Adrenal gland (tissue), 12 donors: ENCODE results near the gene NCAM2. TPM values are rescaled to one million over a fixed set of nuclear protein-coding genes. Genes with fewer than 3 reads are reported as not detected.

Experiments used
- DNase-seq, 7 donors: peaks; one replicate each; pipeline ENCODE4 v3.0.0-alpha.2; 2019 to 2020
- H3K27ac ChIP-seq, 5 donors: fragments of 200-600 bp; sonication (generic) in 4 of 5; 1 replicate in 3 of 5; 2 replicates in 2 of 5; pipeline versions ENCODE4 v1.5.1 to v1.8.0; 2016 to 2020; ENCODE audit warnings: mild to moderate bottlenecking in 1 of 5
- H3K27me3 ChIP-seq: fragments of 200-600 bp; 2 replicates; pipeline ENCODE4 v1.8.0; 2021
- H3K36me3 ChIP-seq, 2 donors: fragments of 200-600 bp; replicated peaks in 1 of 2; 1 replicate in 1 of 2; 2 replicates in 1 of 2; pipeline versions ENCODE4 v1.5.1 to v1.8.0; 2018 to 2022
- H3K4me1 ChIP-seq, 2 donors: fragments of 200-600 bp; replicated peaks in 1 of 2; 1 replicate in 1 of 2; 2 replicates in 1 of 2; pipeline versions ENCODE4 v1.5.1 to v1.8.0; 2018 to 2021
- H3K4me3 ChIP-seq, 4 donors: fragments of 200-600 bp; sonication (generic) in 3 of 4; one replicate each; pipeline ENCODE4 v1.5.1; 2016 to 2018
- H3K9me3 ChIP-seq, 3 donors: fragments of 200-600 bp; sonication (generic) in 1 of 3; replicated peaks in 1 of 3; 1 replicate in 2 of 3; 2 replicates in 1 of 3; pipeline versions ENCODE4 v1.5.1 to v1.8.0; 2016 to 2021
- CTCF ChIP-seq, 6 experiments: fragments of 450-650 bp in 4 of 6; fragments of 200-600 bp in 2 of 6; sonication (generic) in 1 of 6; IDR thresholded peaks; 1 replicate in 5 of 6; 2 replicates in 1 of 6; pipeline versions ENCODE4 v1.5.1 to v1.8.0; 2016 to 2021; ENCODE audit warnings: antibody characterized with exemption in 6 of 6, mild to moderate bottlenecking in 2 of 6, moderate library complexity in 1 of 6
- POLR2A ChIP-seq, 2 donors: fragments of 450-650 bp; IDR thresholded peaks; one replicate each; pipeline ENCODE4 v1.6.1; 2017; ENCODE audit warnings: antibody characterized with exemption in 2 of 2, mild to moderate bottlenecking in 2 of 2, moderate library complexity in 1 of 2
- WGBS, 4 donors: extraction: QIAGEN DNeasy Blood & Tissue Kit in 2 of 4; methylation state at CpG; one replicate each; pipeline versions ENCODE4 v1.1.5 to v1.1.7; 2013 to 2017; 5-methylcytosine and 5-hydroxymethylcytosine counted together
- intact Hi-C, 2 donors: fragments of 100-400 bp; cut with DNase I; formaldehyde crosslinking; loops; one replicate each; pipeline versions ENCODE4 v1.14.1 to v1.15.0; 2022 to 2023
- polyA plus RNA-seq, 3 donors: library from polyadenylated mRNA; stranded (reverse); fragments of 200-250 nt in 2 of 3; fragments of 350-450 nt in 1 of 3; fragmentation: Illumina TruSeq in 1 of 3; extraction: RNeasy Lipid Tissue Mini Kit (QIAGEN cat#74804) in 1 of 3; gene quantifications; one replicate each; pipeline ENCODE4 v1.2.3, GENCODE V29; 2013 to 2014
- total RNA-seq, 9 donors: library from RNA; depleted of rRNA in 4 of 9; stranded (reverse); fragments of >200 nt in 4 of 9; fragments of 120-200 nt in 1 of 9; fragmentation: NEBNext Ultra II Directional in 1 of 9; extraction: Animal tissue kit (Norgen Biotek cat#: 25700) in 1 of 9; gene quantifications; one replicate each; pipeline versions ENCODE4 v1.1.0 to v1.2.4, GENCODE V29; 2013 to 2023
- donor health status: healthy with polysubstance abuse.
- donor health status: Bipolar disorder and iron deficiency.
- donor health status: DM: yes; HTN: yes; CAD: no.
- donor health status: DM: no; HTN: no; CAD: no.
- donor health status: DM: no; HTN: no; CAD: no.
- donor health status: DM: yes; HTN: yes; CAD: no.

The NCAM2 gene
- total and polyA plus RNA-seq, 12 donors = 2.2 to 59.4 (median 18.9) TPM

GRCh38 chr21:21018821-21019220, 20.6 kb downstream of the NCAM2 start:
- Histone ChIP-seq H3K27ac (no peak overlapping the region), H3K36me3 (no peaks in the 10 kb centered on the region), H3K4me3 (no peak overlapping the region), H3K27me3 (no peaks in the 10 kb centered on the region), H3K9me3 (peaks cover 0 to 10% (median 0%) of the 10 kb centered on the region in 3 donors), H3K4me1 (peaks cover 0 to 6% of the 10 kb centered on the region in 2 donors)
- intact Hi-C loops = loop anchor here in 1 of 2 donors (10.0 kb wide), 1 partner anchor 1776 kb away; no protein-coding TSS in a partner anchor
- WGBS, 4 donors = 25 to 37% (median 33%) methylated on average over 1 of the region's 1 CpG
- TF ChIP-seq POLR2A (IDR thresholded peaks at IDR 0.05) (no peak), CTCF (IDR thresholded peaks at IDR 0.05) (no peak)
- peak in 1 of 7 donors; percentile 19 for DNase-seq

GRCh38 chr21:21019681-21020080, 21.5 kb downstream of the NCAM2 start:
- WGBS, 4 donors = 78 to 86% (median 84%) methylated on average over 4 of the region's 4 CpGs
- H3K4me1 ChIP-seq = peaks cover 0 to 6% of the 10 kb centered on the region in 2 donors
- no peaks in the 10 kb centered on the region for H3K27me3 ChIP-seq
- no peak overlapping the region for H3K4me3 ChIP-seq
- peaks cover 0 to 10% (median 0%) of the 10 kb centered on the region in 3 donors for H3K9me3 ChIP-seq
- no peaks in the 10 kb centered on the region for H3K36me3 ChIP-seq
- intact Hi-C loops = loop anchor here in 1 of 2 donors (10.0 kb wide), 1 partner anchor 1775 kb away; no protein-coding TSS in a partner anchor
- DNase-seq = no peak
- TF ChIP-seq POLR2A (IDR thresholded peaks at IDR 0.05) (no peak), CTCF (IDR thresholded peaks at IDR 0.05) (no peak)
- no peak overlapping the region for H3K27ac ChIP-seq

- no peak for DNase-seq
- Histone ChIP-seq H3K9me3 (peaks cover 0 to 10% (median 0%) of the 10 kb centered on the region in 3 donors), H3K27ac (no peak overlapping the region), H3K27me3 (no peaks in the 10 kb centered on the region), H3K4me3 (no peak overlapping the region), H3K36me3 (no peaks in the 10 kb centered on the region), H3K4me1 (peaks cover 4 to 12% of the 10 kb centered on the region in 2 donors)
- intact Hi-C loops = no loop called here
- TF ChIP-seq CTCF (IDR thresholded peaks at IDR 0.05) (no peak), POLR2A (IDR thresholded peaks at IDR 0.05) (no peak)
- 92 to 98% (median 96%) methylated on average over 2 of the region's 2 CpGs for WGBS, 4 donors
Observed at GRCh38 chr21:21025742-21026141, 27.5 kb downstream of the NCAM2 start.

GRCh38 chr21:21028275-21028820, 30.1 kb downstream of the NCAM2 start:
- no peak for TF ChIP-seq POLR2A (IDR thresholded peaks at IDR 0.05)
- TF ChIP-seq CTCF (IDR thresholded peaks at IDR 0.05) = no peak

More at GRCh38 chr21:21028275-21028820, 30.1 kb downstream of the NCAM2 start:
- no peak for DNase-seq
- WGBS, 4 donors = 74 to 82% (median 77%) methylated on average over 5 of the region's 5 CpGs
- Histone ChIP-seq H3K36me3 (no peaks in the 10 kb centered on the region), H3K27ac (no peak overlapping the region), H3K27me3 (no peaks in the 10 kb centered on the region), H3K9me3 (no peaks in the 10 kb centered on the region), H3K4me1 (peaks cover 4 to 12% of the 10 kb centered on the region in 2 donors), H3K4me3 (no peak overlapping the region)
- intact Hi-C loops = no loop called here
